Adrenal gland (tissue), 5 donors: ENCODE results near the gene CST2.

Experiments
- POLR2A ChIP-seq, 2 donors: fragments of 450-650 bp; IDR thresholded peaks; one replicate each; pipeline ENCODE4 v1.6.1; 2017; ENCODE audit warnings: antibody characterized with exemption in 2 of 2, mild to moderate bottlenecking in 2 of 2, moderate library complexity in 1 of 2
- TF ChIP-seq, protein P1 (sequence below), 6 experiments: fragments of 450-650 bp in 4 of 6; fragments of 200-600 bp in 2 of 6; sonication (generic) in 1 of 6; IDR thresholded peaks; 1 replicate in 5 of 6; 2 replicates in 1 of 6; pipeline versions ENCODE4 v1.5.1 to v1.8.0; 2016 to 2021; ENCODE audit warnings: antibody characterized with exemption in 6 of 6, mild to moderate bottlenecking in 2 of 6, moderate library complexity in 1 of 6
- donor health status: DM: no; HTN: no; CAD: no.

DNA sequence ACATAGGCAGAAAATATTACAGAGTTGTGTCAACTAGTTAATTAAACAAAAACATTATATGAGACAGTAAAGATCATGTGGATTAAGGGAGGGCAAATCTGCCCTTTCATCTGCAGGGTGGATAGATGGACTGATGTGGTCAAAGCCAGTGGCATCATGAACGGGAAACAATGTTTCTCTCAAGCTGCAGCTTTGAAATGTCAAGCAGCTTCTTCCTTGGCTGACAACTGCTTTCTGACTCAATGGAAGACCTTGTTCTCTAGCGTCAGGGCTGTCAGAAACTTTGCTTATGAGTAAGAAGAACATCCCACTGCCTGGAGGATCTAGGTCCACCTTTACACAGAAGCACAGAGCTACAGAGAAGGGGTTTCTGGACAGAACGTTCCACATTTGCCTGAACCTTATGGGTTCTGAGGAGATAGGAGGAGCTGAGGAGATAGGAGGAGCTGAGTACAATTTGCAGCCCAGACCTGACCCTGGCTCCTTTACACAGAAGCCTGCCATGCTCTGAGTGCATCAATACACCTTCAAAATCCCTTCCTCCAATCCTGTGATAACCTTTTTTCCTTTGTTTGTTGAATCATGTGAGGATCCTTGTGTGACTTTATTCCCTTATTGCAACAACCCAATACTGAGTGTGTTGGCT lies 47.0 kb upstream of the CST2 start:
- TF ChIP-seq, protein P1, sequence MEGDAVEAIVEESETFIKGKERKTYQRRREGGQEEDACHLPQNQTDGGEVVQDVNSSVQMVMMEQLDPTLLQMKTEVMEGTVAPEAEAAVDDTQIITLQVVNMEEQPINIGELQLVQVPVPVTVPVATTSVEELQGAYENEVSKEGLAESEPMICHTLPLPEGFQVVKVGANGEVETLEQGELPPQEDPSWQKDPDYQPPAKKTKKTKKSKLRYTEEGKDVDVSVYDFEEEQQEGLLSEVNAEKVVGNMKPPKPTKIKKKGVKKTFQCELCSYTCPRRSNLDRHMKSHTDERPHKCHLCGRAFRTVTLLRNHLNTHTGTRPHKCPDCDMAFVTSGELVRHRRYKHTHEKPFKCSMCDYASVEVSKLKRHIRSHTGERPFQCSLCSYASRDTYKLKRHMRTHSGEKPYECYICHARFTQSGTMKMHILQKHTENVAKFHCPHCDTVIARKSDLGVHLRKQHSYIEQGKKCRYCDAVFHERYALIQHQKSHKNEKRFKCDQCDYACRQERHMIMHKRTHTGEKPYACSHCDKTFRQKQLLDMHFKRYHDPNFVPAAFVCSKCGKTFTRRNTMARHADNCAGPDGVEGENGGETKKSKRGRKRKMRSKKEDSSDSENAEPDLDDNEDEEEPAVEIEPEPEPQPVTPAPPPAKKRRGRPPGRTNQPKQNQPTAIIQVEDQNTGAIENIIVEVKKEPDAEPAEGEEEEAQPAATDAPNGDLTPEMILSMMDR (IDR thresholded peaks at IDR 0.05): no peak
- TF ChIP-seq POLR2A (IDR thresholded peaks at IDR 0.05): no peak
